Body of pancreas (tissue), 4 donors: ENCODE measurements around the gene TMEM181.

Experiments used
- POLR2A ChIP-seq, 3 donors: fragments of 450-650 bp; IDR thresholded peaks; one replicate each; pipeline ENCODE4 v1.6.1; 2016; ENCODE audit warnings: antibody characterized with exemption in 3 of 3, mild to moderate bottlenecking in 2 of 3
- TF ChIP-seq, protein P1 (sequence below), 7 experiments: fragments of 450-650 bp in 4 of 7; fragments of 200-600 bp in 3 of 7; sonication (generic) in 3 of 7; IDR thresholded peaks; one replicate each; pipeline ENCODE4 v1.5.1; 2016 to 2019; ENCODE audit warnings: antibody characterized with exemption in 7 of 7

GRCh38 chr6:158630938-158631616 is 71.2 kb downstream of the TMEM181 start:
- TF ChIP-seq, protein P1, sequence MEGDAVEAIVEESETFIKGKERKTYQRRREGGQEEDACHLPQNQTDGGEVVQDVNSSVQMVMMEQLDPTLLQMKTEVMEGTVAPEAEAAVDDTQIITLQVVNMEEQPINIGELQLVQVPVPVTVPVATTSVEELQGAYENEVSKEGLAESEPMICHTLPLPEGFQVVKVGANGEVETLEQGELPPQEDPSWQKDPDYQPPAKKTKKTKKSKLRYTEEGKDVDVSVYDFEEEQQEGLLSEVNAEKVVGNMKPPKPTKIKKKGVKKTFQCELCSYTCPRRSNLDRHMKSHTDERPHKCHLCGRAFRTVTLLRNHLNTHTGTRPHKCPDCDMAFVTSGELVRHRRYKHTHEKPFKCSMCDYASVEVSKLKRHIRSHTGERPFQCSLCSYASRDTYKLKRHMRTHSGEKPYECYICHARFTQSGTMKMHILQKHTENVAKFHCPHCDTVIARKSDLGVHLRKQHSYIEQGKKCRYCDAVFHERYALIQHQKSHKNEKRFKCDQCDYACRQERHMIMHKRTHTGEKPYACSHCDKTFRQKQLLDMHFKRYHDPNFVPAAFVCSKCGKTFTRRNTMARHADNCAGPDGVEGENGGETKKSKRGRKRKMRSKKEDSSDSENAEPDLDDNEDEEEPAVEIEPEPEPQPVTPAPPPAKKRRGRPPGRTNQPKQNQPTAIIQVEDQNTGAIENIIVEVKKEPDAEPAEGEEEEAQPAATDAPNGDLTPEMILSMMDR (IDR thresholded peaks at IDR 0.05), result no peak
- TF ChIP-seq POLR2A (IDR thresholded peaks at IDR 0.05), result no peak
